A673 (cell line): ENCODE results near the gene KRTAP10-10.

Experiments
- EZH2 ChIP-seq: fragments of 200-600 bp; sonication (generic); IDR thresholded peaks from 2 replicates; pipeline ENCODE4 v1.6.1; 2017; ENCODE audit warnings: borderline replicate concordance, low read depth, mild to moderate bottlenecking, mixed read lengths, antibody characterized with exemption, low read length; ENCODE audit not compliant: poor library complexity, severe bottlenecking
- TF ChIP-seq, protein P1 (sequence below): fragments of 300-800, 200-600 bp; sonication (generic); conservative IDR thresholded peaks from 2 replicates; pipeline ENCODE4 v1.5.1; 2017; ENCODE audit warnings: low read depth, mild to moderate bottlenecking, antibody characterized with exemption, low read length, moderate library complexity, mixed read lengths

DNA sequence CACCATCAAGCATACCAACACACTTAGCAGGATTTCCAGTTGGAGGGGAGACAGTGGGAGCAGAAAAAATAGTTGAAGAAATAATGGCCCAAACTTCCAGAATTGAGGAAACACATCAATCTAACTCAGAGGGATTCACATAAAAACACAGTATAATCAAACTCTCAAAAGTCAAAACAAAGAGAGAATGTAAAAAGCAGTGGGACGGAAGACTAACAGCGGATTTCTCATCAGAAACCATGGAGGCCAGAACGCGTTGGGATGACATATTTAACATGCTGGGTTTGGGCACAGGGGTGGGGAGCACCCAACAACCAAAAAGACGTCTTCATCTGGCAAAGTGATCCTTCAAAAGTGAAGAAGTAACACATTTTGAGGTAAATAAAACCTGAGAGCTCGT is 17.3 kb upstream of the KRTAP10-10 start:
- TF ChIP-seq, protein P1, sequence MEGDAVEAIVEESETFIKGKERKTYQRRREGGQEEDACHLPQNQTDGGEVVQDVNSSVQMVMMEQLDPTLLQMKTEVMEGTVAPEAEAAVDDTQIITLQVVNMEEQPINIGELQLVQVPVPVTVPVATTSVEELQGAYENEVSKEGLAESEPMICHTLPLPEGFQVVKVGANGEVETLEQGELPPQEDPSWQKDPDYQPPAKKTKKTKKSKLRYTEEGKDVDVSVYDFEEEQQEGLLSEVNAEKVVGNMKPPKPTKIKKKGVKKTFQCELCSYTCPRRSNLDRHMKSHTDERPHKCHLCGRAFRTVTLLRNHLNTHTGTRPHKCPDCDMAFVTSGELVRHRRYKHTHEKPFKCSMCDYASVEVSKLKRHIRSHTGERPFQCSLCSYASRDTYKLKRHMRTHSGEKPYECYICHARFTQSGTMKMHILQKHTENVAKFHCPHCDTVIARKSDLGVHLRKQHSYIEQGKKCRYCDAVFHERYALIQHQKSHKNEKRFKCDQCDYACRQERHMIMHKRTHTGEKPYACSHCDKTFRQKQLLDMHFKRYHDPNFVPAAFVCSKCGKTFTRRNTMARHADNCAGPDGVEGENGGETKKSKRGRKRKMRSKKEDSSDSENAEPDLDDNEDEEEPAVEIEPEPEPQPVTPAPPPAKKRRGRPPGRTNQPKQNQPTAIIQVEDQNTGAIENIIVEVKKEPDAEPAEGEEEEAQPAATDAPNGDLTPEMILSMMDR = no peak
- TF ChIP-seq EZH2 = no peak
